HG03469 (cell line): ENCODE measurements around the gene CD302.
"Not testable (repeated sequence)": the region's sequence is repeated elsewhere in the genome, so short reads cannot be mapped to it uniquely, and the experiment has no call there.

Source experiments
- ATAC-seq: cut with Tn5 transposase; IDR thresholded peaks from one replicate; pipeline ENCODE4 v1.9.1; 2021; ENCODE audit warnings: mild to moderate bottlenecking, moderate library complexity, moderate number of reproducible peaks; ENCODE audit not compliant: unreplicated experiment

CD302 gene

GRCh38 chr2:159795841-159796690, 1.9 kb downstream of the CD302 start:
- ATAC-seq: no peak

DNA sequence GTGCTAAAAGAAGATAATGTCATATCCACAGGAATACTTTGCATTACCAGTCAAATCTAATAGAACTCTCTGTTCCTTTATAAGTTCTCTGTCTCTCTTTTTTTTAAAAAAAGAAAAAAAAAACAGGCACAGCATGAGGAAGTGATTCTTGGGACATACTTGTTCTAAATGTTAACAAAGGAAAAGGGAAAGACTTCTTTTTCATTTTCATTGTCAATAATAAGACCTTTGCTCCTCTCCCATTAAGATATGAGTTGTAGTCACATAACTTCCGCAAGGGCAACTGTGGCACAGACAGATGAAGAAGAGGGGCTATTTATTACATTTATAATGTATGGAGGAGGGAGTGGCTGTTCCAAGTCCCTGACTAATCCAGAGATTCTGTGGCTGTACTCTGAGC, 4.7 kb downstream of the CD302 start:
- no peak for ATAC-seq

GRCh38 chr2:159792599-159792998, 5.4 kb downstream of the CD302 start:
- no peak for ATAC-seq

GRCh38 chr2:159792036-159792435, 6.0 kb downstream of the CD302 start:
- no peak for ATAC-seq

DNA sequence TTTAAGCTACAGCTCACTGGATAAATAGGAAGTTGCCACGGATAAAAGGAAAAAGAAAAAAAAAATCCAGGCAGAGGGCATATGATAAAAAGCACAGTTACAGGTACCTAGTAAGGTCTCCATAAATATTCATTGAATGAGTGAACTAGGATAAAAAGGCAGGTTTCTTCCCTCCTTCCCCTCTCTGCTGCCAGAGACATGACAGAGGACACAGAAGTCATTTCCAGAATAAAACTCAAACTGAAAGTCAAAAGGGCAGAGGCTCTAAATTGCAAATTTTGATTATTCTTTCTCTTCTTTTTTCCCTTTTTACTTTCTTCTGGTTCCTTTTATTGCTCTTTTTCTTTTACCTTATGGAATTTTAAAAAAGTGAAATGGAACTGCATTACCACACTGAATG, 7.7 kb downstream of the CD302 start:
- ATAC-seq: no peak

GRCh38 chr2:159788253-159788652, 9.8 kb downstream of the CD302 start:
- no peak for ATAC-seq

GRCh38 chr2:159787647-159788046, 10.4 kb downstream of the CD302 start:
- ATAC-seq: not testable (repeated sequence)

DNA sequence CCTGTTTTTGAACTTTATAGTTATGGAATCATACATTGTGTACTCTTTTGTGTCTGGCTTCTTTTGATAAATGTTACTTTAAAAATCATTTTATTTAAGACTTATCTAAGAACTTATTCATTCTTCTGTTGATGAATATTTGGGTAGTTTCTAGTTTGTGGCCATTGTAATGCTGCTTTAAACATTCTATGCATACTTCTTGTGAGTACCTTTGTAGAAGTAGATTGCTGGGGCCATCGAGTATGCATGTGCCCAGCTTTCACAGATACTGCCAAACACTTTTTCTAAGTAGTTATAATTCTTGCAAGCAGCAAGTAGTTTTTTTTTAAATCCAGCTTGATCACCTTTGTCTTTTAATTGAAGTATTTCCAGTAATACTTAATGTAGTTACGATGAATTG, 11.1 kb downstream of the CD302 start:
- ATAC-seq: no peak

GRCh38 chr2:159785195-159785594, 12.8 kb downstream of the CD302 start:
- no peak for ATAC-seq

- not testable (repeated sequence) for ATAC-seq
Observed at GRCh38 chr2:159784744-159785143, 13.3 kb downstream of the CD302 start.

GRCh38 chr2:159783556-159783955, 14.5 kb downstream of the CD302 start:
- ATAC-seq: no peak

- no peak for ATAC-seq
Observed at GRCh38 chr2:159776321-159776720, 21.7 kb downstream of the CD302 start.

- ATAC-seq: no peak
Observed at GRCh38 chr2:159775021-159775420, 23.0 kb downstream of the CD302 start.

- ATAC-seq: no peak
Observed at GRCh38 chr2:159774370-159774990, 23.5 kb downstream of the CD302 start.

GRCh38 chr2:159773886-159774285, 24.1 kb downstream of the CD302 start:
- ATAC-seq: no peak

DNA sequence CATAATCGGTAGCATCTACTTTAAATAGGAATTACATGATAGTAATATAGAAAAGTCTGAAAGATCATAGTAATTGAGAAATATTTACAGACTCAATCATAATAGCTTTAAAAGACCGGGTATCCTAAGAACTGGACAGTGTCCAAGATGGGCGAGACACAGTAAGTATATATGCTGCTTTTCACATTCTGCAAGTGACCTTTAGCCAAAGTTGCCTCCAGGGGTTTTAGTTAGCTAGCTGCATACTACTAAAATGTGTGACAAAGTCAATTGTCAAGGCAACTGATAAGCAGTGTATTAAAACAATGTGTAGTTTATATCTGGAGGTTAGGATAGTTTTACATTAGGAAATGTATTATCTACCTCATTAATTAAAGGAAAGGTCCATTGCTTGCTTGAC, 24.6 kb downstream of the CD302 start:
- no peak for ATAC-seq

- ATAC-seq: no peak
Observed at GRCh38 chr2:159769147-159769546, 28.9 kb downstream of the CD302 start.

- no peak for ATAC-seq
Observed at GRCh38 chr2:159762075-159762474, 35.9 kb downstream of the CD302 start.

- ATAC-seq: no peak
Observed at GRCh38 chr2:159760326-159760725, 37.7 kb downstream of the CD302 start.

DNA sequence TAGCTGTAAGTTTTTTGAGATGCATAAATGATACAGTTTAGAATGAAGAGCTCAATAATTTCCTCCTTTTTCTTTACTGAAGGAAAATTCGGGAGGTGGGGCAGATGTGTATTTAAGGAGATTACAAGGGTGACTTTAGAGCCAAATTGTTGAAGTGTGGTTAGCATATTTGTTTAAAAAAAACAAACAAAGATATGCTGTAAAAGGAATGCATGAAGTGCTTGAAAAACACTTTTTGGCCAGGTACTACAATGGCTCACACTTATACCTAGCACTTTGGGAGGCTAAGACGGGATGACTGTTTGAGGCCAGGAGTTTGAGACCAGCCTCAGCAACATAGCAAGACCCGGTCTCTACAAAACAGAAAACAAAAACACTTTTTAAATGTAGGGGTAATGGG, 38.4 kb downstream of the CD302 start:
- no peak for ATAC-seq

GRCh38 chr2:159758686-159759085, 39.3 kb downstream of the CD302 start:
- ATAC-seq: no peak

- ATAC-seq: no peak
Observed at GRCh38 chr2:159758239-159758638, 39.8 kb downstream of the CD302 start.
